ENCODE data around the gene ESPNL. TPM values are rescaled to one million over a fixed set of nuclear protein-coding genes. Genes with fewer than 3 reads are reported as not detected.

ESPNL gene
- total and polyA plus RNA-seq, 9 of the 15 experiments (the other 6 are each of a cell fraction or from before 2014, with no cell fraction given): 0.03 to 0.09 (median 0.05) TPM; not detected in 3

DNA sequence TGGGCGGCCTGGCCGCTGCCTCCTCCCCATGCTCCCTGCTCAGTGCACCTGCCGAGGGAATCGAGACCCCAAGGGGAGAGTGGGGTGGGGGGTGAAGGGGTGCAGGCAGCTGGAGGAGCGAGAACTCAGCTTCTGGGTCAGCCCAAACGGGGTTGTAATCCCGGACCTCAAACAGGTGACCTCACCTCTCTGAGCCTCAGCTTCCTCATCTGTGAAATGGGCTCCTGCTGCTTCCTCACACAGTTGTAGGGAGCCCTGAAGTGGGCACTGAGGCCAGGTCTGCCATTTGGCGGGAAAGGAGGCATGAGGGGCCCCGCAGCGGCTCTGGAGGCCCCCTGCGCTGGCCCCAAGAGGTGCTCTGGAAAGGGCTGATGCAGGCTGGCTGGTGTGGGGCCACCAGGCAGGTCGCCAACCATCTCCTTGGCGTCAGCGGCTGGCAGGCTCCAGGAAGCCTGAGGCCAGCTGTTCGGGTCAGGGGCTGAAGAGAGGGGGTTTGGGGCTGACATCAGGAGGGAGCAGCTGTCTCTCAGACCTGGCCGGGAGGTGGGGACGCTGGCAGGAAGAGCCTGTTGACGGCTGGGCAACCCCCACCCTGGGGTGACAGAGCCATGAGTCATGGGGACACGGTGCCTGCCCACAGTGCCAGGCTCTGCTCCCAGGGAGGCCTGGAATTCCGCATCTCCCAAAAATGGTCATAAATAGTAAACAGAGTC, 43.3 kb downstream of the ESPNL start (continued):
- TF ChIP-seq, protein P1, sequence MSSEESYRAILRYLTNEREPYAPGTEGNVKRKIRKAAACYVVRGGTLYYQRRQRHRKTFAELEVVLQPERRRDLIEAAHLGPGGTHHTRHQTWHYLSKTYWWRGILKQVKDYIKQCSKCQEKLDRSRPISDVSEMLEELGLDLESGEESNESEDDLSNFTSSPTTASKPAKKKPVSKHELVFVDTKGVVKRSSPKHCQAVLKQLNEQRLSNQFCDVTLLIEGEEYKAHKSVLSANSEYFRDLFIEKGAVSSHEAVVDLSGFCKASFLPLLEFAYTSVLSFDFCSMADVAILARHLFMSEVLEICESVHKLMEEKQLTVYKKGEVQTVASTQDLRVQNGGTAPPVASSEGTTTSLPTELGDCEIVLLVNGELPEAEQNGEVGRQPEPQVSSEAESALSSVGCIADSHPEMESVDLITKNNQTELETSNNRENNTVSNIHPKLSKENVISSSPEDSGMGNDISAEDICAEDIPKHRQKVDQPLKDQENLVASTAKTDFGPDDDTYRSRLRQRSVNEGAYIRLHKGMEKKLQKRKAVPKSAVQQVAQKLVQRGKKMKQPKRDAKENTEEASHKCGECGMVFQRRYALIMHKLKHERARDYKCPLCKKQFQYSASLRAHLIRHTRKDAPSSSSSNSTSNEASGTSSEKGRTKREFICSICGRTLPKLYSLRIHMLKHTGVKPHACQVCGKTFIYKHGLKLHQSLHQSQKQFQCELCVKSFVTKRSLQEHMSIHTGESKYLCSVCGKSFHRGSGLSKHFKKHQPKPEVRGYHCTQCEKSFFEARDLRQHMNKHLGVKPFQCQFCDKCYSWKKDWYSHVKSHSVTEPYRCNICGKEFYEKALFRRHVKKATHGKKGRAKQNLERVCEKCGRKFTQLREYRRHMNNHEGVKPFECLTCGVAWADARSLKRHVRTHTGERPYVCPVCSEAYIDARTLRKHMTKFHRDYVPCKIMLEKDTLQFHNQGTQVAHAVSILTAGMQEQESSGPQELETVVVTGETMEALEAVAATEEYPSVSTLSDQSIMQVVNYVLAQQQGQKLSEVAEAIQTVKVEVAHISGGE (CRISPR knock-in tag; IDR thresholded peaks at IDR 0.05): no peak
- no peak for TF ChIP-seq CBX1 (IDR thresholded peaks at IDR 0.05; ENCODE audit: low read depth)
- TF ChIP-seq MIER1 (IDR thresholded peaks at IDR 0.05; ENCODE audit: low read depth): no peak
- TF ChIP-seq ZNF384 (IDR thresholded peaks at IDR 0.05; ENCODE audit: low read depth, low read length): no peak
- no peak for TF ChIP-seq SIN3B (IDR thresholded peaks at IDR 0.05; ENCODE audit: low read depth)
- TF ChIP-seq RBM22 (IDR thresholded peaks at IDR 0.05; ENCODE audit: low read depth, low read length, poor library complexity, severe bottlenecking): no peak
- no peak for TF ChIP-seq FOXK1 (CRISPR knock-in tag; IDR thresholded peaks at IDR 0.05; ENCODE audit: borderline replicate concordance)
- TF ChIP-seq CSDE1 (IDR thresholded peaks at IDR 0.05): no peak
- TF ChIP-seq, protein P2, sequence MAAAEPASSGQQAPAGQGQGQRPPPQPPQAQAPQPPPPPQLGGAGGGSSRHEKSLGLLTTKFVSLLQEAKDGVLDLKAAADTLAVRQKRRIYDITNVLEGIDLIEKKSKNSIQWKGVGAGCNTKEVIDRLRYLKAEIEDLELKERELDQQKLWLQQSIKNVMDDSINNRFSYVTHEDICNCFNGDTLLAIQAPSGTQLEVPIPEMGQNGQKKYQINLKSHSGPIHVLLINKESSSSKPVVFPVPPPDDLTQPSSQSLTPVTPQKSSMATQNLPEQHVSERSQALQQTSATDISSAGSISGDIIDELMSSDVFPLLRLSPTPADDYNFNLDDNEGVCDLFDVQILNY (CRISPR knock-in tag; IDR thresholded peaks at IDR 0.05): no peak
- no peak for TF ChIP-seq PML (IDR thresholded peaks at IDR 0.05; ENCODE audit: low read length)
- peak; percentile 70; the same call in 1 of the 2 replicates for TF ChIP-seq BCOR (IDR thresholded peaks at IDR 0.05)
- TF ChIP-seq RNF2 (IDR thresholded peaks at IDR 0.05): no peak
- TF ChIP-seq, protein P3, sequence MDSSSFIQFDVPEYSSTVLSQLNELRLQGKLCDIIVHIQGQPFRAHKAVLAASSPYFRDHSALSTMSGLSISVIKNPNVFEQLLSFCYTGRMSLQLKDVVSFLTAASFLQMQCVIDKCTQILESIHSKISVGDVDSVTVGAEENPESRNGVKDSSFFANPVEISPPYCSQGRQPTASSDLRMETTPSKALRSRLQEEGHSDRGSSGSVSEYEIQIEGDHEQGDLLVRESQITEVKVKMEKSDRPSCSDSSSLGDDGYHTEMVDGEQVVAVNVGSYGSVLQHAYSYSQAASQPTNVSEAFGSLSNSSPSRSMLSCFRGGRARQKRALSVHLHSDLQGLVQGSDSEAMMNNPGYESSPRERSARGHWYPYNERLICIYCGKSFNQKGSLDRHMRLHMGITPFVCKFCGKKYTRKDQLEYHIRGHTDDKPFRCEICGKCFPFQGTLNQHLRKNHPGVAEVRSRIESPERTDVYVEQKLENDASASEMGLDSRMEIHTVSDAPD (CRISPR knock-in tag; IDR thresholded peaks at IDR 0.05): no peak
- no peak for TF ChIP-seq ZNF324 (CRISPR knock-in tag; IDR thresholded peaks at IDR 0.05)
- TF ChIP-seq MTA2 (IDR thresholded peaks at IDR 0.05; ENCODE audit: low read depth): no peak
- TF ChIP-seq MAFF (IDR thresholded peaks at IDR 0.05; ENCODE audit: low read length): no peak
